ENCODE results near the gene PRELID3B.

Gene PRELID3B

DNA sequence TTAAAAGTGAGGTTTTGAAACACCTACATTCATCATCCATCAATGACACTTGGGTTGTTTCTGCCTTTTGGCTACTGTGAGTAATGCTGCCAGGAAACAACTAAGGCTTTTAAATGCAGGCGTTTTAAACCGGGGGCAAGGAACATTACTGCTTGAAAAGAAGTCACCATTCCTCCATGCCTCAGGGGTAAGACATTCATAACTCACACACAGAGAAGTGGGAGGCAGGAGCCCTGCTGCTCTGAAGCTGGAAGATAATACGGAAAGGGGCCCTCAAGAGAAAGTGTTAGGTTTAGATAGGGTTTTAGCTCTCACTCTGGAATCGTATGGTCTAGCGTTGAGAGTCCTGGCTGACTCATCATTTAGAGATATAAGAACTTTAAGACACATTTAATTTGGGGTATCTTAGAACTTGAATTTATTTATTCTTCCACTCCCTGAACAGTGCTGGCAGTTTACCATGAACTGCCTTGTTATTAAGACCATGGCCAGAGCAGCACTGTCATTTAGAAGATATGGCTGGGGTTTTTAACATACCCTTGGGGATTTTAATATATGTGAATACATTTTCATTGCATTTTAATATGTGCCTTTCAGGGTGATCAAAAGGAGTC lies 21.5 kb downstream of the PRELID3B start:
- no peak overlapping the region for H3K4me3 ChIP-seq (ENCODE audit: low read length)
- no peak for DNase-seq (ENCODE audit: low read depth)
- TF ChIP-seq, protein P1, sequence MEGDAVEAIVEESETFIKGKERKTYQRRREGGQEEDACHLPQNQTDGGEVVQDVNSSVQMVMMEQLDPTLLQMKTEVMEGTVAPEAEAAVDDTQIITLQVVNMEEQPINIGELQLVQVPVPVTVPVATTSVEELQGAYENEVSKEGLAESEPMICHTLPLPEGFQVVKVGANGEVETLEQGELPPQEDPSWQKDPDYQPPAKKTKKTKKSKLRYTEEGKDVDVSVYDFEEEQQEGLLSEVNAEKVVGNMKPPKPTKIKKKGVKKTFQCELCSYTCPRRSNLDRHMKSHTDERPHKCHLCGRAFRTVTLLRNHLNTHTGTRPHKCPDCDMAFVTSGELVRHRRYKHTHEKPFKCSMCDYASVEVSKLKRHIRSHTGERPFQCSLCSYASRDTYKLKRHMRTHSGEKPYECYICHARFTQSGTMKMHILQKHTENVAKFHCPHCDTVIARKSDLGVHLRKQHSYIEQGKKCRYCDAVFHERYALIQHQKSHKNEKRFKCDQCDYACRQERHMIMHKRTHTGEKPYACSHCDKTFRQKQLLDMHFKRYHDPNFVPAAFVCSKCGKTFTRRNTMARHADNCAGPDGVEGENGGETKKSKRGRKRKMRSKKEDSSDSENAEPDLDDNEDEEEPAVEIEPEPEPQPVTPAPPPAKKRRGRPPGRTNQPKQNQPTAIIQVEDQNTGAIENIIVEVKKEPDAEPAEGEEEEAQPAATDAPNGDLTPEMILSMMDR (conservative IDR thresholded peaks at IDR 0.05; ENCODE audit: low read depth, low read length): no peak

DNA sequence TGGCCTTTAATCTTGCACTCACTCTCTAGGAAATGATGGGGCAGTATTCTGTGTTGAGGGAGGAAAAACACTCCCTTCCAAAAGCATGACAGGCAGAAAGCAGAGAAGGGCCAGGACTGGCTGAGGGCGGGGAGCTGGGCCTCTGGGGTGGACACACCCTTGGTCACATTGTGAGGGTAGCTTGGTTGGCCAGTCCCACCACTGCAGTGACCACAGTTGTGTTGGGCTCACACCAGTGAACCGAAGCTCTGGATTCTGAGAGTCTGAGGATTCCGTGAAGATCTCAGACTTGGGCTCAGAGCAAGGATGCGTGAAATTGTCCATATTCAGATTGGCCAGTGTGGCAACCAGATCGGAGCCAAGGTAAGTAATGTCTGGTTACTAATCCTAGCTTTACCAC lies 23.4 kb downstream of the PRELID3B start, which contains the start of gene TUBB1:
TSS of gene TUBB1 (plus strand) at position 213 of the 400 bp plus-strand sequence. CDS start at position 307, 94 bp downstream.
- TF ChIP-seq, protein P1 (conservative IDR thresholded peaks at IDR 0.05; ENCODE audit: low read depth, low read length): no peak
- H3K4me3 ChIP-seq (ENCODE audit: low read length): no peak within 1 kb of the TSS
- DNase-seq (ENCODE audit: low read depth): no peak

DNA sequence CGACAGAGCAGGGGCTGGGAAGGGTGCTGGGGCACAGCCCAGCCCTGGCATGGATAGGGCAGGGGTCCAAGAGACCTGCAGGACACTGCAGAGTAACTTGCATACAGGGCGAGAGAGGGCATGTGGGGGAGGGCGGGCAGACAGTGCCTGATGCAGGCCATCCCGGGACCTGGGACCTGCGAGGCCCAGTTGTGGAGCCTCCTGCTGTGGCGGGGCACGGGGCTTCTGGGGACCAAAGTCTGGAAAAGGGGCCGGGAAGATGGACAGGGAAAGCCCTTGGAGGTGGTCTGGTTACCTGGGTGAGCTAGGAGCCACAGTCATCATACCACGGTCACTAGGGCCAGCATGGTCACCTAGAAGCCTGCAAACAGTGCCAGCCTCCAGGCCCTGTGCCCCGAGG lies 23.8 kb downstream of the PRELID3B start:
- no peak overlapping the region for H3K4me3 ChIP-seq (ENCODE audit: low read length)
- TF ChIP-seq, protein P1 (conservative IDR thresholded peaks at IDR 0.05; ENCODE audit: low read depth, low read length): no peak
- no peak for DNase-seq (ENCODE audit: low read depth)

DNA sequence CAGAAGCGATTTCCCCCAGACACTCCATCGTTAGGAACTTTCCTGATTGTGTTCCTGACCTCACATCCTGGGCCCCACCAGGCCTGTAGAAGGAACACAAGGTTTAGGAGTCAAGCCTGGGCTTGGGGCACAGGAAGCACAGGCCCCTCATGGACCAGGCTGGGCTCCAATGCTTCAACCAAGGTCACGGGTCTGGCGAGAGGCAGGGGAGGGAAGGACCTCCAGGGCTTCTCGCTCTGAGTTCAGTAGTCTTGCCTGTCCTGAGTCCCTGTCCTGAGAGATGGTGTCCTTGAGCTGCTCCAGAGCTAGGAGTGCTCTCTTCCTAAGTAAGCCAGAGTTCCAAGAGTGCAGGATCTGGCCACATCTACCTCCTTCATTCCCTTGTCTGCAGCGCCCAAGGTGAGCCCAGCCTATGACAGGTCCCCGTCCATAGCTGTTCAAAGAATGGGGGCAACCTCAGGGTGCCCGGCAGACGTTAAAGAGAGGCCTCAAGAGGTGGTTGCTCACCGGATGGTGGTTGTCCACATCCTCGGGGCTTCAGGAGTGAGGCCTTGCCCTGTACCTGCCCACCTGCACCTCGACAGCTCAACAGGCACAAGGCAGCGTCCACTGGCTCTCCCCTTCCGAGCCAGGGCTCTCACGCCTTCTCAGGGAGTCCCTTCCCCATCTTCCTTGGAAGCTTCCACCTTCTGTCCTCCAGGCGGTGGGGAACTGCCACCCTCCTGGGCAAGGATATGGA lies 24.9 kb downstream of the PRELID3B start:
- H3K4me3 ChIP-seq (ENCODE audit: low read length): no peak overlapping the region
- DNase-seq (ENCODE audit: low read depth): no peak
- TF ChIP-seq, protein P1 (conservative IDR thresholded peaks at IDR 0.05; ENCODE audit: low read depth, low read length): no peak

DNA sequence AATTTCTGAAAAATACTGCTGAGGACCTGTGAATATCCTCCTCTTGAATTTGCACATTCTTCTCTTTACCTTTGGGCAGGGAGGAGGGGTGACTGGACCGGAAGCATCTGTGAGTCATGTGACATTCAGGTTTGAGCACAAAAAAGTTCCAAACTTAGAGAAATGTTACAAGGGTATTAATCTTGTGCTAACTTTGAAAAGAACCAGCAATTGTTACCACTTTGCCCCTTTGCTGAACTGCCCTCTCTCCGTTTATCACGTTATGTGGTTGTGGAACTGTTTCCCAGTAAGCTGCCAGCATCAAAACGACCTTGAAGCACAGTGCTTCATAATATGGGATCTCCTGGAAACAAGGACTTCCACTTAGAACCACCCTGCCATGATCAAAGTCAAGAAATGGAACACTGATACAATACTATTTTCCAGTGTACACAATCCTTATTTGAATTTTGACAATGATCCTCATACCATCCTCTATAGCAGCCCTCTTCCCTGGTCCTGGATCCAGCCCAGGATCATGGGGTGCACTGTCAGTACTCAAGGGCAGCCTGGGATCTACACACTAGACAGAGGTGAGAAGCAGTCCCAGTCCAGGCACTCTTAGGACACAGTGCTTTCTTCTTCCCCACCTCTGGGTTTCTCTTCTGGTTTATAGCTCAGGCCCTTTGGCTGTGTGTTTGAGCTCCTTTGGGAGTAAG lies 25.6 kb downstream of the PRELID3B start:
- DNase-seq (ENCODE audit: low read depth): no peak
- H3K4me3 ChIP-seq (ENCODE audit: low read length): no peak overlapping the region
- TF ChIP-seq, protein P1 (conservative IDR thresholded peaks at IDR 0.05; ENCODE audit: low read depth, low read length): no peak

DNA sequence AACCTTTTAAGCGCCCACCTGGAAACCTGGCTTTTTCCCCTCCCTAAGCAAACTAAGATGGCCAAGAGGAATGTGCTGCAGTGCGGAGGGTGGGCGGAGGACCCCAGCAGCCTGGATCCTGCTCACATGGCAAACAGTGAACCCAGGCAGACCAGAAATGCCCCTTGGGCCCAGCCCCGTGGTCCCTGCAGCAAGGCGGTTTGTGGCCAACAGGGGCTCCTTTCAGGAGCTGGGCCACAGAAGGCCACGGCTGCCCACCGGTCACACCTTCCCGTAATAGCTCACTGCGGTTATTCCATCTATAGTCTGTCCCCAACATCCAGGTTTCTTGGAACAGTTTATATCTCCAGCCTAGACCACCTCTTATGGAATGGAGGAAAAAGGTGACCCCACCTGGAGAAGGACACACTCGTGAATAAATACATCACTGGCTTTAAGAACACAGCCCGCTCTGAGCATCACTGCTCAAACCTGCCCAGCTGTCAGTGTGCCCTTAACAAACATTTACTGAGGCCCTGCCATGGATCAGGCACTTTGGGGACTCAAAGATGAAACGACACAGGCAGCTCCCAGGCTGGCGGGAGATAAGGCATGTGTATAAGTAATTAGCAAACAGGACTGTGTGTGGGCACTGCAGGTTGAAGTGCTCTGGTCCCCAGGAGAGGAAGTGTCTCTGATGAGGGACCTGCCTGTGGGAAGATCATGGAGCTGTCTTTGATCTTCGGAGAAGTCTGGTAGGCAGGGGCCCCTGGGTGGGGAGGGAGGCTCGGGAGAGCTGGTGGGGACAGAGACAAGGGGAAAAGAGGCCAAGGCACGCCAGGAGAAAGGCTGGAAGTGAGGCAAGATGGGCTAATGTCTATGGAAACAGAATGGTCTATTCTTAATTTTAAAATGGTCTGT lies 26.5 kb downstream of the PRELID3B start:
- DNase-seq (ENCODE audit: low read depth): no peak
- no peak overlapping the region for H3K4me3 ChIP-seq (ENCODE audit: low read length)
- TF ChIP-seq, protein P1 (conservative IDR thresholded peaks at IDR 0.05; ENCODE audit: low read depth, low read length): no peak
